AML-193 (cell line): ENCODE results near the gene SNAI1.
A peak's percentile ranks its signal among the peaks of the same experiment; 100 is the strongest.
"Not testable (repeated sequence)": the region's sequence is repeated elsewhere in the genome, so short reads cannot be mapped to it uniquely, and the experiment has no call there.

Source experiments
- DNase-seq, 2 experiments: peaks; one replicate each; lab custom pipeline; 2025; lab: John Stamatoyannopoulos, UW

The SNAI1 gene

DNA sequence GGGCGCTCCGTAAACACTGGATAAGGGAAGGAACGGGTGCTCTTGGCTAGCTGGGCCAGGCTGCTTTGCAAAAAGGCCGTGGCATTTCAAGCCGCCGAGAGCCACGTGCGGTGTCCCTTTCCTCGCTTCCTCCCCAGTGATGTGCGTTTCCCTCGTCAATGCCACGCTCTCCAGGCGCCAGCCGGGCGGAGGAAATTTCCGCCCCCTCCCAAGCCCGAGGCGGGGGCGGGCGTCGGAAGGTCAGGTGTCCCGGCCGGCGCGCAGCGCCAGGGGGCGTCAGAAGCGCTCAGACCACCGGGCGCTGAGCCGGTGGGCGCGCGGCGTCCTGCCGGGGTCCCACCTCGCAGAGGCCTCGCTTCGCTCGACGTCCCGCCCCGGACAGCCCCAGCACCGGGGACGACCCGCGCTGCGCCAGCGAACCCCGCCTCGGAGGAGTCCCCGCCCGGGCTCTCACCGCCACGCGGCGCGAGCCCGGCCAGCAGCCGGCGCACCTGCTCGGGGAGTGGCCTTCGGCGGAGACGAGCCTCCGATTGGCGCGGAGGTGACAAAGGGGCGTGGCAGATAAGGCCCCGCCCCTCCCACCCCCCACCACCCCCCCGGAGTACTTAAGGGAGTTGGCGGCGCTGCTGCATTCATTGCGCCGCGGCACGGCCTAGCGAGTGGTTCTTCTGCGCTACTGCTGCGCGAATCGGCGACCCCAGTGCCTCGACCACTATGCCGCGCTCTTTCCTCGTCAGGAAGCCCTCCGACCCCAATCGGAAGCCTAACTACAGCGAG lies at the start of gene SNAI1:
SNAI1 (plus strand) TSS at position 635 of the 777 bp plus-strand sequence; CDS start at position 715, 80 bp downstream.
- DNase-seq, result peak; percentile 51 to 66

- DNase-seq, result no peak
These were observed 47.0 kb upstream of the SNAI1 start for GRCh38 chr20:49935746-49936152.

- peak; percentile 70 to 82 for DNase-seq
These were observed 46.4 kb upstream of the SNAI1 start, which contains the start of gene RNF114 for GRCh38 chr20:49936153-49937026. RNF114 (plus strand) TSS chr20:49936397; CDS start chr20:49936413, 16 bp downstream.

- DNase-seq, result peak; percentile 57 to 64
These were observed 45.5 kb upstream of the SNAI1 start for GRCh38 chr20:49937027-49937929.

DNA sequence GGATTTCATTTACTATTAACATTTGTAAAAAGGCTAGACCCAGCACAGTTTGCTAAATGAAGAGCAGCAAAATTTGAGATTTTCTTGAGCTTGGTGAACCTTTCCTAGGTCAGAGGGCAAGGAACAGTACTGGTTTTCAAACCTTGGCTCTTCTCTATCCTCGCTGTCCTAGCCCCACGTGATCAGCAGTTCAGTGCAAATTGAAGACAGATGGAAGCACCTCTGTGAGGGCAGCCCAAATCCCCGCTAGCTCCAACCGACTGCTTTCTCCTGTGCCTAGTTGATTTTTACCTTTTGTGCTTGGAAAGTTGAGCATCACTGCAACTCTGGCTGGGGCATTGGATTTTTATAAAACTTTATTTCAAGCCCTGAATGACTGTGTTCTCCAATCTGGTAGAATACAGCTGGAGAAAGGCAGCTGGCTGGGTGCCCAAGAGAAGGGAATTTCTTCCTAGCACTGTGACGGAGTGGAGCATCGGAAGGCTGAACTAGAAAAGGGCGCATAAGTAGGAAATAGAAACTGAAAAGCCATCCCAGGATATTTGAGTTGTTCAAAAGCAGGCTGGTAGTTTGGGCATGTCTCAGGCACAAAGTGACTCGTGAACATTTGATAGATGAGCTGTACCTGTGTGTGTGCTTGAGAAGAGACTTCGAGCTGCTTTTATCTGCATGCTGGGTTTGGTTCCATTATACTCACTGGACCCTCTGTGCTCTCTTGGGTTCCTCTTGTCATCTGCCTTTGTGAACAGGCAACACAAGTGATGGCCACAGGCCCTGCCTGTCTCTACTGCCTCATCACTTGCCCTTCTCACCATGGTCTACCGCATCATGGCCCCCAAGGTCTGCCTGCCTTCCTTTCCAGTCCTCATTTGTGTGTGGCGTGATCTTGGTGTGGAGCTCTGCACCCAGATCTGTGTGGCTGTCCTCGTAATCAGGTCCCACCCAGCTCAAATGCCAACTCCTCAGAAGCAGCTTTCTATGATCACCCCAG lies 44.3 kb upstream of the SNAI1 start:
- no peak for DNase-seq

GRCh38 chr20:49941456-49941855 lies 41.3 kb upstream of the SNAI1 start:
- DNase-seq, result no peak

DNA sequence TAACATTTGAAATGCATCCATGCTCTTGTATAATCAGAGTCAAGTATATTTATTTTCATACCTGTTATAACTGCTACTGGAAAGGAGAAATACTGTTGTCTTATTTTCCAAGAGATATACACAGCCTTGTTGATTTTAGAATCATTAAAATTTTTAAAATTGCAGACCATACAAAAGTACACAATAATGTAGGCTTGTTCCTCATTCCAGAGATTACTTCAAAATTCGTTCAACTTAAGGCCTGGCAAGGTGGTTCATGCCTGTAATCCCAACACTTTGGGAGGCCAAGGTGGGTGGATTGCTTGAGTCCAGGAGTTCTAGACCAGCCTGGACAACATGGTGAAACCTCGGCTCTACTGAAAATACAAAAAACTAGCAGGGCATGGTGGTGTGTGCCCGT lies 40.5 kb upstream of the SNAI1 start:
- no peak for DNase-seq

DNA sequence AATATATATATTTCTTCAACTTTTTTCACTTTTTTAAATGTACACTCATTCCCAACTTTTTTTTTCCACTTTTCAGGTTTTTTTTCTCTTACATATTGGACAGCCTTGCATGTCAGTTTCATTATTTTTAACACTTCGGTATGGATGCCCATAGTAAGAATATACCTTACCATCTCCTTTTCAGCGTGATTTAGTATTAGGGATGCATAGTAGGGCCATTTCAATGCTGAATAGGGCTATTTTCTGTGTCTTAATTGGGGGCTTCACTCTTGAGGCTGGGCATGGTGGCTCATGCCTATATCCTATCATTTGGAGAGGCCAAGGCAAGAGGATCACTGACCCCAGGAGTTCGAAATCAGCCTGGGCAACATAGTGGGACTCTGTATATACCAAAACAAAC lies 39.8 kb upstream of the SNAI1 start:
- no peak for DNase-seq

GRCh38 chr20:49945306-49945700 lies 37.5 kb upstream of the SNAI1 start:
- no peak for DNase-seq

GRCh38 chr20:49945701-49946477 lies 36.9 kb upstream of the SNAI1 start:
- no peak for DNase-seq

DNA sequence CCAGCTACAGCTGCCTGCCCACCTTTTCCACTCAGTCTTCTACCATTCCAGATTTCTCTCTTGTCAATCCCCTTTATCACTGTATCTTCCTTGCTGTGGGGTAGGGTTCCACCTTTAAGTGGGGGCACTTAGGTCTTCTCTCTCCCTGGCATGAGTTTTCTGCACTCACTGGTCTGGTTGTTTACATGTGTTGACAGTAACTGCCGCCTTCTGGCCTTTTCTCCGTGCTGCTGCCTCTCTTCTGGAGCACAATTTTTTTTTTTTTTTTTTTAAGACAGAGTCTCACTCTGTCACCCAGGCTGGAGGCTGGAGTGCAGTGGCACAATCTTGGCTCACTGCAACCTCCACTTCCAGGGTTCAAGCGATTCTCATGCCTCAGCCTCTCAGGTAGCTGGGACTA lies 34.6 kb upstream of the SNAI1 start:
- DNase-seq, result no peak

- no peak for DNase-seq
These were observed 33.8 kb upstream of the SNAI1 start for GRCh38 chr20:49948809-49949507.

- DNase-seq, result no peak
These were observed 31.6 kb upstream of the SNAI1 start for GRCh38 chr20:49951151-49951550.

GRCh38 chr20:49955167-49955566 lies 27.6 kb upstream of the SNAI1 start:
- no peak for DNase-seq

- DNase-seq, result not testable (repeated sequence)
These were observed 26.9 kb upstream of the SNAI1 start for GRCh38 chr20:49955830-49956396.

- DNase-seq, result no peak
These were observed 26.1 kb upstream of the SNAI1 start for GRCh38 chr20:49956689-49957088.

GRCh38 chr20:49957089-49957938 lies 25.5 kb upstream of the SNAI1 start:
- DNase-seq, result peak in 1 of 2 experiments; percentile 46

GRCh38 chr20:49961413-49961812 lies 21.4 kb upstream of the SNAI1 start:
- no peak for DNase-seq
